IPS DF 6.9 (cell line): ENCODE data around the gene RIPOR2.

Experiments
- DNase-seq: peaks from one replicate; pipeline ENCODE4 v3.0.0-alpha.2; 2013; ENCODE audit warnings: low read depth, low spot score
- H3K27ac ChIP-seq: one replicate; pipeline ENCODE4 v1.5.1; 2013; ENCODE audit warnings: low read length, control low read depth
- H3K27me3 ChIP-seq: 2 replicates; pipeline ENCODE4 v1.6.1; 2013; ENCODE audit warnings: mild to moderate bottlenecking, low read length; ENCODE audit not compliant: control insufficient read depth, insufficient read depth
- H3K36me3 ChIP-seq: 2 replicates; pipeline ENCODE4 v1.6.1; 2013; ENCODE audit warnings: low read length; ENCODE audit not compliant: control insufficient read depth, insufficient read depth
- H3K4me1 ChIP-seq: 2 replicates; pipeline ENCODE4 v1.6.1; 2013; ENCODE audit warnings: low read length; ENCODE audit not compliant: control insufficient read depth, insufficient read depth
- H3K4me3 ChIP-seq: 2 replicates; pipeline ENCODE4 v1.5.1; 2013; ENCODE audit warnings: mild to moderate bottlenecking, low read length
- H3K9me3 ChIP-seq: 2 replicates; pipeline ENCODE4 v1.6.1; 2013; ENCODE audit warnings: low read length, inconsistent platforms; ENCODE audit not compliant: control insufficient read depth, insufficient read depth
- WGBS: extraction: QIAGEN DNeasy Blood & Tissue Kit; methylation state at CpG from one replicate; pipeline ENCODE4 v1.1.7; 2013; ENCODE audit warnings: mixed read lengths, missing lambda C conversion rate; ENCODE audit not compliant: insufficient read length, insufficient coverage; 5-methylcytosine and 5-hydroxymethylcytosine counted together

The RIPOR2 gene

GRCh38 chr6:24903681-24904080 is 32.1 kb downstream of the RIPOR2 start:
- Histone ChIP-seq H3K4me3 (no peak overlapping the region), H3K27ac (no peak overlapping the region), H3K36me3 (no peaks in the 10 kb centered on the region), H3K9me3 (no peaks in the 10 kb centered on the region), H3K4me1 (0 out of 2 replicates have a peak, but pooled peaks cover 1% of the 10 kb centered on the region), H3K27me3 (no peaks in the 10 kb centered on the region)
- DNase-seq = no peak
- no CpG with 5 or more reads among the region's 7 CpGs for WGBS

GRCh38 chr6:24902782-24903181 is 33.0 kb downstream of the RIPOR2 start:
- H3K27ac ChIP-seq = no peak overlapping the region
- no CpG with 5 or more reads among the region's 1 CpG for WGBS

GRCh38 chr6:24901698-24902328 is 33.9 kb downstream of the RIPOR2 start:
- no peaks in the 10 kb centered on the region for H3K9me3 ChIP-seq
- no peak overlapping the region for H3K27ac ChIP-seq
- no CpG with 5 or more reads among the region's 9 CpGs for whole genome bisulfite sequencing
- H3K36me3 ChIP-seq = no peaks in the 10 kb centered on the region
- DNase-seq = no peak
- H3K4me3 ChIP-seq = no peak overlapping the region
- 0 out of 2 replicates have a peak, but pooled peaks cover 1% of the 10 kb centered on the region for H3K4me1 ChIP-seq
- H3K27me3 ChIP-seq = no peaks in the 10 kb centered on the region

More at GRCh38 chr6:24902782-24903181, 33.0 kb downstream of the RIPOR2 start:
- Histone ChIP-seq H3K4me3 (no peak overlapping the region), H3K27me3 (no peaks in the 10 kb centered on the region), H3K4me1 (0 out of 2 replicates have a peak, but pooled peaks cover 1% of the 10 kb centered on the region), H3K36me3 (no peaks in the 10 kb centered on the region), H3K9me3 (no peaks in the 10 kb centered on the region)
- no peak for DNase-seq

- Histone ChIP-seq H3K27me3 (no peaks in the 10 kb centered on the region), H3K4me3 (no peak overlapping the region), H3K9me3 (no peaks in the 10 kb centered on the region), H3K27ac (no peak overlapping the region), H3K4me1 (0 out of 2 replicates have a peak, but pooled peaks cover 1% of the 10 kb centered on the region), H3K36me3 (no peaks in the 10 kb centered on the region)
- no CpG with 5 or more reads among the region's 6 CpGs for WGBS
- DNase-seq = no peak
Measured at GRCh38 chr6:24900917-24901697, 34.7 kb downstream of the RIPOR2 start.

GRCh38 chr6:24899997-24900325 is 35.8 kb downstream of the RIPOR2 start:
- H3K9me3 ChIP-seq = no peaks in the 10 kb centered on the region
- H3K36me3 ChIP-seq = no peaks in the 10 kb centered on the region
- no peak for DNase-seq
- no peaks in the 10 kb centered on the region for H3K27me3 ChIP-seq
- 0 out of 2 replicates have a peak, but pooled peaks cover 1% of the 10 kb centered on the region for H3K4me1 ChIP-seq
- no CpG with 5 or more reads among the region's 6 CpGs for WGBS
- H3K27ac ChIP-seq = no peak overlapping the region
- no peak overlapping the region for H3K4me3 ChIP-seq

- Histone ChIP-seq H3K4me3 (no peak overlapping the region), H3K27me3 (no peaks in the 10 kb centered on the region), H3K4me1 (0 out of 2 replicates have a peak, but pooled peaks cover 1% of the 10 kb centered on the region), H3K36me3 (no peaks in the 10 kb centered on the region), H3K9me3 (no peaks in the 10 kb centered on the region), H3K27ac (no peak overlapping the region)
- no peak for DNase-seq
- WGBS = no CpG with 5 or more reads among the region's 8 CpGs
Measured at GRCh38 chr6:24899136-24899996, 36.4 kb downstream of the RIPOR2 start.

- H3K27ac ChIP-seq = no peak overlapping the region
- DNase-seq = no peak
- no peaks in the 10 kb centered on the region for H3K36me3 ChIP-seq
- no peaks in the 10 kb centered on the region for H3K27me3 ChIP-seq
- 0 out of 2 replicates have a peak, but pooled peaks cover 1% of the 10 kb centered on the region for H3K4me1 ChIP-seq
- H3K9me3 ChIP-seq = no peaks in the 10 kb centered on the region
- H3K4me3 ChIP-seq = no peak overlapping the region
- no CpG with 5 or more reads among the region's 1 CpG for WGBS
Measured at GRCh38 chr6:24898676-24899075, 37.1 kb downstream of the RIPOR2 start.

GRCh38 chr6:24897186-24897585 is 38.6 kb downstream of the RIPOR2 start:
- DNase-seq = no peak
- H3K27ac ChIP-seq = no peak overlapping the region
- no peak overlapping the region for H3K4me3 ChIP-seq
- WGBS = no CpG with 5 or more reads among the region's 6 CpGs
- no peaks in the 10 kb centered on the region for H3K9me3 ChIP-seq
- no peaks in the 10 kb centered on the region for H3K36me3 ChIP-seq
- 0 out of 2 replicates have a peak, but pooled peaks cover 1% of the 10 kb centered on the region for H3K4me1 ChIP-seq
- H3K27me3 ChIP-seq = no peaks in the 10 kb centered on the region

- Histone ChIP-seq H3K4me3 (no peak overlapping the region), H3K27ac (no peak overlapping the region), H3K27me3 (no peaks in the 10 kb centered on the region), H3K4me1 (no peaks in the 10 kb centered on the region), H3K36me3 (no peaks in the 10 kb centered on the region), H3K9me3 (no peaks in the 10 kb centered on the region)
- no CpG with 5 or more reads among the region's 1 CpG for WGBS
- DNase-seq = no peak
Measured at GRCh38 chr6:24893342-24893850, 42.4 kb downstream of the RIPOR2 start.

GRCh38 chr6:24891004-24891403 is 44.8 kb downstream of the RIPOR2 start:
- Histone ChIP-seq H3K4me1 (no peaks in the 10 kb centered on the region), H3K4me3 (no peak overlapping the region), H3K9me3 (no peaks in the 10 kb centered on the region)

More at GRCh38 chr6:24891004-24891403, 44.8 kb downstream of the RIPOR2 start:
- Histone ChIP-seq H3K27ac (no peak overlapping the region), H3K27me3 (no peaks in the 10 kb centered on the region), H3K36me3 (no peaks in the 10 kb centered on the region)
- DNase-seq = no peak
- WGBS = no CpG with 5 or more reads among the region's 3 CpGs
